HG02938 (cell line): Measurements from ENCODE around the gene MTERF4.

Experiments used
- ATAC-seq: cut with Tn5 transposase; IDR thresholded peaks from one replicate; pipeline ENCODE4 v1.9.1; 2021; ENCODE audit warnings: mild to moderate bottlenecking, moderate library complexity; ENCODE audit not compliant: unreplicated experiment

The MTERF4 gene

GRCh38 chr2:241091734-241092445 lies 10.2 kb downstream of the MTERF4 start:
- ATAC-seq, result no peak

- no peak for ATAC-seq
Observed at GRCh38 chr2:241091201-241091600, 10.9 kb downstream of the MTERF4 start.

- ATAC-seq, result no peak
Observed at GRCh38 chr2:241088791-241089732, 13.0 kb downstream of the MTERF4 start.

GRCh38 chr2:241088376-241088775 lies 13.7 kb downstream of the MTERF4 start:
- no peak for ATAC-seq

GRCh38 chr2:241087420-241088268 lies 14.4 kb downstream of the MTERF4 start:
- no peak for ATAC-seq

- no peak for ATAC-seq
Observed at GRCh38 chr2:241084856-241085444, 17.1 kb downstream of the MTERF4 start.

GRCh38 chr2:241083091-241083415 lies 19.0 kb downstream of the MTERF4 start:
- no peak for ATAC-seq

GRCh38 chr2:241082341-241083090 lies 19.6 kb downstream of the MTERF4 start:
- ATAC-seq, result no peak

GRCh38 chr2:241081643-241082340 lies 20.3 kb downstream of the MTERF4 start:
- ATAC-seq, result no peak

- ATAC-seq, result no peak
Observed at GRCh38 chr2:241081190-241081642, 20.9 kb downstream of the MTERF4 start.

- ATAC-seq, result no peak
Observed at GRCh38 chr2:241080405-241081189, 21.5 kb downstream of the MTERF4 start.

- no peak for ATAC-seq
Observed at GRCh38 chr2:241074901-241075540, 27.1 kb downstream of the MTERF4 start.

- no peak for ATAC-seq
Observed at GRCh38 chr2:241074065-241074818, 27.8 kb downstream of the MTERF4 start.

GRCh38 chr2:241073166-241074064 lies 28.7 kb downstream of the MTERF4 start:
- no peak for ATAC-seq

- ATAC-seq, result no peak
Observed at GRCh38 chr2:241072553-241073165, 29.4 kb downstream of the MTERF4 start.

- no peak for ATAC-seq
Observed at GRCh38 chr2:241072151-241072550, 29.9 kb downstream of the MTERF4 start.
